GM21447 (cell line): Measurements from ENCODE around the gene TBC1D13.

ENCODE experiments used
- ATAC-seq: cut with Tn5 transposase; IDR thresholded peaks from one replicate; pipeline ENCODE4 v1.9.1; 2021; ENCODE audit not compliant: unreplicated experiment

The TBC1D13 gene

DNA sequence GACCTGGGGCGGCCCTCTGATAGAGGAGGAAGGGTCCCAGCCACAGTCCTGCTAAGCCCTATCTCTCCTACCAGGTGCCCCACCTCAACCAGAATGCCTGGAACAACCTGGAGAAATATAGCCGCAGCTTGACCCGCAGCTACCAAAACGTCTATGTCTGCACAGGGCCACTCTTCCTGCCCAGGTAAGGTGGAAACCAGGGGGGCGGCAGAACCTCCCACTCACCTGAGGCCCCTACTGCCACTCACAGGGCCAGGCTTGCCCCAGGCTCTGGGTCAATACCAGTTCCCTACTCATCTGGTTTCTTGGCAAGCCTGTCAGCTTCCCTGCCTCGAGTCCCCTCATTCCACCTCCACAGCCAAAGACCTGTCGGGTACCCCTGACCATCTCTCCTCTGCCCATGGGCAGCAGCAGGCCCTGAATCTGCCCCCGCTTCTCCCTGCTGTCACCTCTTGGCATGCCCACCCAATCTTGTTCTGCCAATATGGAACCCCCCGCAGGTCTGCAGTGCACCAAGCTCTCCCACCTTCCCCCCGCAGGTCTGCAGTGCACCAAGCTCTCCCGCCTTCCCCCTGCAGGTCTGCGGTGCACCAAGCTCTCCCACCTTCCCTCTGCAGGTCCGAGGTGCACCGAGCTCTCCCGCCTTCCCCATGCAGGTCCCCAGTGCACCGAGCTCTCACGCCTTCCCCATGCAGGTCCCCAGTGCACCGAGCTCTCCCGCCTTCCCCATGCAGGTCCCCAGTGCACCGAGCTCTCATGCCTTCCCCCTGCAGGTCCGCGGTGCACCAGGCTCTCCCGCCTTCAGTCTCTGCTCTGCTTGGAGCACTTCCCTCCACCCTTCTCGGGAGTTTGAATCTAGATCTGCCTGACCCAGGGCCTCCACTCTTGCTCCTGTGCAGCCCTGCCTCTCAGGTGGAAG lies 33.9 kb downstream of the TBC1D13 start:
- ATAC-seq, result no peak

DNA sequence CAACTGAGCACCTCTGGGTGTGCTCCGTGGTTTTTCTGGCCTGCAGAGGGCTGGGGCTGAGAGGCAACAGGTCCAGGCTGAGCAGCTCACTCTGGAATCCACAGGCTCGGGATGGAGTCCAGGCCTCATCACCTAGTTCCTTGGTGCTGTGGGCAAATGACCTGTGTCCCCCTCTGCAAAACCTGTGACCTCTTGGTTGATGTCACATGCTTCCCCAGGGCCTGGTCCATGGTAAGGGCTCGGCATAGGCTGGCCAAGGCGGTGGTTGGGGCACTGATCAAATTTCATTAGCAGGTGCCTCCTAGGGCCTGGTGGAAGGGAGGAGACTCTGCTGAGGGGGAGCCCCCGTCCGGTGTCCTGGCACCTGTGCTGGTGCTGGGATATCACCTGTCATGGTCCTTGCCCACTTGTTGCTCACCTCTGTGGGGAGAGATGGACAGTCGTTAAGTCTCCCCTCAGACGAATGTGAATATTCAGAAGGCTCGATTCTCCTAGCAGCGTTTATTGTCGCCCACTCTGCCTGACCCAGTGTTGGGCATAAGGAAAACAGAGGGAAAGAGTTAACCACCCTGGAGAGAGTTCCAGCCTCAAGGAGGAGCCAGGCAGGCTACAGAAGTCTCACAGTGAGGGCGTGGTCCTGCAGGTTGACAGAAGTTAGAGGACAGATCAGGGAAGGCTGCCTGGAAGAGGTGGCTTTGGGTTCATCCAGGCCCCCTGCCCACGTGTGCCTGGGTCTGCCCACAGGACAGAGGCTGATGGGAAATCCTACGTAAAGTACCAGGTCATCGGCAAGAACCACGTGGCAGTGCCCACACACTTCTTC lies 34.7 kb downstream of the TBC1D13 start:
- no peak for ATAC-seq

DNA sequence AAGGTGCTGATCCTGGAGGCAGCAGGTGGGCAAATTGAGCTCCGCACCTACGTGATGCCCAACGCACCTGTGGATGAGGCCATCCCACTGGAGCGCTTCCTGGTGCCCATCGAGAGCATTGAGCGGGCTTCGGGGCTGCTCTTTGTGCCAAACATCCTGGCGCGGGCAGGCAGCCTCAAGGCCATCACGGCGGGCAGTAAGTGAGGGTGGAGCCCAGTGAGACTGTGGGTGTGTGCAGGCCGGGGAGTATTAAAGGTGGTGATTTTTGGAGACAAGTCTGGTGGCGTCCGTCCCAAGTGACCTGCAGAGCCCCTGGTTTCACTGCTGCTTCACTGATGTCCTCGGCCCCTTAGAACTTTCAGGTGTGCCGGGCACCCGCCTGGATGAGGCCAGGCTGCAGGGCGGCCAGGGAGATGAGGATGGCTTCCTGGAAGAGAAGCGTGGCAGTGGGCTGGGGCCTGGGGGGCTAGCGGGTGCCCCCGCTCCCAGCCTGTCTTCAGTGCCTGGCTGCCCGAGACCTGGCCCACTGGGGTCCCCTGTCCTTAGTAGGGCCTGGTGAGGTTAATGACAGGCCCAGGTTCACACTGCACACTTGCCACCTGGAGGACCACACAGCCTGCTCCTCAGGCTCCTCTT lies 35.5 kb downstream of the TBC1D13 start:
- ATAC-seq, result no peak

DNA sequence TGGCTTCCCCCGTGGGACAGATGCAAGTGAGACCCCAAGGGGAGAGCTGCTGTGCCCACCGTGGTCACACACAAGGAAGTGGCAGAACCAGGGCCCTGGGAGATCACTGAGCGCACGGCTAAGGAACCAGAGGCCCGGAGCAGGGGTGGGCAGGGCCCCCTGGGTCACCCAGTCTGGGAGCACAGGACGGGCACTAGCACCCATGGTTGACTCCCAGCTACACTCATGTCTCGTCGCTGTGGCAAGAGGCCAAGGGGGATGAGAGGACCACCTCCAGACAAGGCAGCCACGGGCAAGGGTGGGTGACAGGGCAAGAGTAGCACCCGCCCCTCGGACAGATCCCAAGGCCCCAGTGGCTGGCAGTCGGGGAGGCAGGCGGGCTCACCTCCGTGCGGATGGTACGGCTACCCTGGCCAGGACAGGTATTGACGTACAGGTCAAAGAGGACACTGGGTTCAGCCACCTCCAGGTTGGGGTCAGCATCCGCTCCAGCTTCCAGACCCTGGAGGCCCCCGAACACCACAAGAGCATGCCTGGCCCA lies 36.4 kb downstream of the TBC1D13 start:
- no peak for ATAC-seq

DNA sequence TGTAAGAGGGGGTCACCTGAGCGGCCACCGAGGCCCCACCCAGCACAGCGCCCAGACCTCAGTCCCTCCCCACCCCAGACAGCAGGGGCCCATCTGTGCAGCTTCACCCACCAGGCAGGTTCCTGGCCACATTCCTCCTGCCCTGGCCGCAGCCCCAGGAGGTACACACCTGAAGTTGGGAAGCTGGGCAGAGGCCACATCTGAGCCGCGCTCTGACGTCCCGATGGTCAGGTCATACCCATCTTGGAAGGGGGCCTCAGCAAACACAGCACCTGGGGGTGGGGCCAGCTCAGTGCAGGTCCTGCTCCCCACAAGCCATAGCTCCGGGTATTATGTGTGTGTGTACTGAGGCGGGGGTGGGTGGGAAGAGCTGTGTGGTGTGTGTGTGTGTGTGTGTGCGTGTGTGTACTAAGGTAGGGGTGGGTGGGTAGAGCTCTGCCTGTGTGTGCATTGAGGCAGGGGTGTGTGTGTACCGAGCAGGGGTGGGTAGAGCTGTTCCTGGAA lies 36.9 kb downstream of the TBC1D13 start:
- no peak for ATAC-seq

DNA sequence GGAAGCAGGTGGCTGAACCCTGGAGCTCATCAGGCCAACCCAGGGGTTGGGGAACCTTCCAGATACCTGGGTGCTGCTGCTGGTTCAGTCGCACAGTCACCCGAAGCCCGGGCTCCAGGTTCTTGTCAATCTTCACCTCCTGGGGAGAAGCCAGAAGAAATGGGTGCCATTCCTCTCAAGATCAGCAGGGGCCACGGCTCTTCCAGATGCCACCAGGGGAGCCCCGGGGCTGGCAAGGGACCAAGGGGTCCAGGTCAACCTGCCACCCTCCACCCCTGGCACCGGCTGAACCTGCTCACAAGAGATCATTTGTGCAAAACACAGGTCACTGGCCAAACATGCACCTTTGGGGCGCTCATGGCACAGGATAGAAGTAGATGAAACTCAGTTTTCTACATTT lies 37.9 kb downstream of the TBC1D13 start:
- no peak for ATAC-seq

DNA sequence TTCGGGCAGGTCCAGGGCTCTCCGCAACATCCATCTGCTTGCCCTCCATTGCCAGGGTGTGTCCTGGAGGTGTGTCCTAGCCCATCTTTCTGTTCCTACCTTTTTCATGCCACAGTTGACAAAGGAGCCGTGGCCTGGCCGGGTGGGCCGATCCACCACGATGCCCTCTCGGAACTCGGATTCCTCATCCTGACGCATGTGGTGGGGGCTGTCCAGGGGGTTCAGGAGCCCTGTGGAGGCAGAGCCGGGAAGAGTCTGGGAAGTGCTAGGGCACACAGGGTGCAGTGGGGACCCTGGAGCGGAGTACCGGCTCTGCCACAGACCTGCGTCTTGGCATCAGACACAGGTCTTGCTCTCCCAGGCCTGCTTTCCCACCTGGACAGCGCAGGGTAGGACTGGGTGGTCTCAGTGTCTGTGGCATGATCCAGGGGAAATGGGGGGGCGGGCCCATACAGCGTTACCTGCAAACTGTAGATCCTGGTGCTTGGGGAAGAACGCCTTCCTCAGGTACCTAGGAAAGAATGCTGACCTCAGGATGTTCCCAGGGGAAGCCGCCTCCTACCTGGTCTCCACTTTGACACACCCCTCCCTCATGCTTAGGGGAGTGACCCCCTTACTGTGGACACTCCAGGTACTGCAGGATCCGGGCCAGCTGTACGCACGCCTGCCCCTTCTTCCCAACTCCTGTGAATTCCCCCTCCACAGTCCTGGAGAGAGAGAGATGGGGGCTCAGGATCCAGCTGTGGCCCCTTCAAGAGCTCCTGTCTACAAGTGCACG lies 39.1 kb downstream of the TBC1D13 start:
- ATAC-seq, result no peak

DNA sequence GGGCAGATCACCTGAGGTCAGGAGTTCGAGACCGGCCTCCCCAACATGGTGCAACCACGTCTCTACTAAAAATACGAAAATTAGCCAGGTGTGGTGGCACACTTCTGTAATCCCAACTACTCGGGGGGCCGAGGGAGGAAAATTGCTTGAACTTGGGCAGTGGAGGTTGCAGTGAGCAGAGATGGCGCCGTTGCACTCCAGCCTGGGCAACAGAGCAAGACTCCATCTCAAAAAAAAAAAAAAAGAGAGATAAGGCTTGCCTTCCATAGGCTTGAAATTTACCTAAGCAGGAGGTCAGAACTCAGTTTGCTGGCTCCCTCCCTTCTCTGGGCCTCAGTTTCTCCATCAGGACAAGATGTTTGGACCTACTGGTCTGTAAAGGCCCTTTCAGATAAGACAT lies 41.2 kb downstream of the TBC1D13 start:
- ATAC-seq, result no peak

DNA sequence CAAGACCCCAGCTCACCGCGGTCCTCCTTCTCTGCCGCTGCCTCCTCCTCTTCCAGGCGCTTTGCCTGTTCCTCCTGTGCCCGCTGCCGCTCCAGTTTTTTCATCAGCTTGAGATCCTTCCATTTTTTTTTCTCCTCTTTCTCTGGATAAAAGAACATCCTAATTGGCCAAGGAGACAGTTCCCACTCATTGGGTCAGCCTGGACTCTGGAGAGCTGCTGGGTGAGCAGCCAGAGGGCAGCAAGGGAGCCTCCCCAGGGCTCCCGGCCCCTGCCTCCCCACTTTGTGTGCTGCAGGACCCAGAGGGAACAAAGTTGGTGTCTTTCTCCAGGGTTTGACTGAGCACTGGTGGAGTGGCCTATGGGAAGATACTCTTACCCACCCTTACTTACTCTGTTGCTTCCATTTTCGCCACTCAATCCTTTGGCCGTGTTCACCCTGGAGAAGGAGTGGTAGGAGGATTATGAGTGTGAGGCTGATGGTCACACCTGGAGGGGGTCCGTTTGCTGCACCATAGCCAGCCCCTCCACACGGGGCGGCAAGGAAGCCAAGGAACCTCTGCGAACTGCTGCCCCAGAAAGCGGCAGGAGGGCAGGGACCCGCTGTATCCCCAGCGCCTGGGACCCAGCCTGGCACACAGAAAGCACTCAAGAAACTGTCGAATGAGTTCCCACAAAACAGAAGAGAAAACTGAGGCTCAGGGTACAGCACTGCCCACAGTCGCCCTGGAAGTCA lies 41.8 kb downstream of the TBC1D13 start:
- ATAC-seq, result no peak

DNA sequence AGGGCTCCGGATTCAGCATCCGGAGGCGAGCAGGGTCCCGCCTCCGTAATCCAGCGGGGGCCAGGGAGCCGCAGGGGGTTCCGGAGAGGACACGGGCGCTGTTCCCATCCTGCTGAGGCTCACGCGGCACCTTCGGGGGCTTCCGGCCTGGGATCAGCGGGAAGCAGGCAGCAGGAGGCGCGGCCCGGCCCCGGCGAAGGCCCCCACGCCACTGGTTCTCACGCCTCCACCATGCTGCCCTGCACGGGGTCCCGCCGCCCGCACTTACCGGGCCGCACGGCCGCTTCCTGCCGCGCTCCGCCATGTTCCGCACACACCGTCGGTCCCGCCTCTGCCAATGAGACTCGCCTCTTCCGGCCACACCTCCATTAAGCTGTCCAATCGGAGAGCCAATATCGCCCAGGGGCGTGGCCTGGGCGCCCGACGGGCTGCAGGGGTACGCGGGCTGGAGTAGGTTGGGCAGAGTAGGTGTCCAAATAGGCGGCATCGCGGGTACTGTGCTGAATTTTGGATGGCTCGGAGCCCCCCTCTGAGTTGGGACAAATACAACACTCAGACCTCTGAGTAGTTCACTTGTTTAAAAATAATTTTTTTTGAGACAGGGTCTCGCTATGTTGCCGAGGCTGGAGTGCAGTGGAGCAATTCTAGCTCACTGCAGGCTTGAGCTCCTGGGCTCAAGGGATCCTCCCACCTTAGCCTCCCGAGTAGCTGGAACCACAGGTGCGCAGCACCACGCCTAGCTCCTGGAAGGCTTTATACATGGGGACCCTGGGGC lies 42.6 kb downstream of the TBC1D13 start, which contains the start of gene SPOUT1:
SPOUT1 (minus strand) TSS at position 318 of the 775 bp plus-strand sequence; CDS start at position 304, 14 bp downstream.
- ATAC-seq, result peak; percentile 98

DNA sequence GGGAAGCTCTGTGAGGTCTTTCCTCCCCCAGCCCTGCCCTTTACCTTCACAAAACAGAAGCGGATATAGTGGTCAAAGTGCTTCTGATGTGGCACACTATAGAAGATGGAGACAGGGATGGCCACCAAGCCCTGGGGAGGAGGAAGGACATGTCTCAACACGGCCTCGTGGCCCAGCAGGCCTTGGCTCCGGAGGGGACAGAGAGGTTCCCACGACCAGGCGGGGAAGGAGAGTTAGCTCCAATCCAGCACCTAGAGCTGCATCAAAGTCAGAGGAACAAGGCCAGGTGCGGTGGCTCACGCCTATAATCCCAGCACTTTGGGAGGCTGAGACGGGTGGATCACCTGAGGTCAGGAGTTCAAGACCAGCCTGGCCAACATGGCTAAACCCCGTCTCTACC lies 46.6 kb downstream of the TBC1D13 start:
- ATAC-seq, result no peak

DNA sequence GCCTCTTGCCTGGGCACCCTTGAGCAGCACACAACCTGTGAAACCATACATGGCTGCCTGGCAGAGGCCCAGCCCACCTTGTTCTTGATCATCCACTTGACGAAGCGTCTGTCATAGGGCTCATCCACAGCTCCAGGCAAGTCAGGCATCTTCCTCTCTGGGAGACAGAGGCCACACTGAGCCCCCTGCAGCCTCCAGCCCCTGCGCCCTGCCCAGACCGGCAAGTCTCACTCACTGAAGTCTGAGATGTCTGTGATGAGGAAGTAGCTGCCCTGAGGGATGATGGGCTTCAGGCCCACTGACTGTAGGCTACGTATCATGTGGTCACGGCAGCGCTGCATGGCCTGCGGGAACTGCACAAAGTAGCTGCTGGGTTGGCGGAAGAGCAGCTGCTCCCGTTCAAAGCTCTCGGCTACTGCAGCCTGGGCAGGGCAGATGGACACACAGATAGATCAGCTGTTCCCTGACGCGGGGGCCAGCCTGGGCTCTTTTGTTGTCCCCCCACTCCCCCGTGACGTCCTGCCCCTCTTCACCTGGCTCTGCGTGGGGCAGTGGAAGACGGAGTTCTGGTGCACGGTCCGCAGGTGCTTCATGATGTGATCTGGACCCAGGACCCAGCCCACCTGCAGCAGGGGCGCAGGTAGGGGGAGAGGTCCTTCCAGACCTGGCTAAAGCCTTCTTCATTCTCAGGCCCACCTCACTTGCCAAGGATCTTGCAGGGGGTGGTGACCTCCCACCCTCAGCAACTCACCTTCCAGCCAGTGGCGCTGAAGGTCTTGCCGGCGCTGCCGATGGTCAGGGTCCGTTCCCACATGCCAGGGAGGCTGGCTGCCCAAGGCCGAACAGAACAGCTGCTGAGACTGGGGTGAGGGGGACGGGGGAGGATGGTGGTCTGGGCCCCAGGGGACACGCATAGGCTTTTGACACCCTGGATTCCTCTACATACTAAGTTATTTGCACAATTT lies 48.5 kb downstream of the TBC1D13 start:
- no peak for ATAC-seq

DNA sequence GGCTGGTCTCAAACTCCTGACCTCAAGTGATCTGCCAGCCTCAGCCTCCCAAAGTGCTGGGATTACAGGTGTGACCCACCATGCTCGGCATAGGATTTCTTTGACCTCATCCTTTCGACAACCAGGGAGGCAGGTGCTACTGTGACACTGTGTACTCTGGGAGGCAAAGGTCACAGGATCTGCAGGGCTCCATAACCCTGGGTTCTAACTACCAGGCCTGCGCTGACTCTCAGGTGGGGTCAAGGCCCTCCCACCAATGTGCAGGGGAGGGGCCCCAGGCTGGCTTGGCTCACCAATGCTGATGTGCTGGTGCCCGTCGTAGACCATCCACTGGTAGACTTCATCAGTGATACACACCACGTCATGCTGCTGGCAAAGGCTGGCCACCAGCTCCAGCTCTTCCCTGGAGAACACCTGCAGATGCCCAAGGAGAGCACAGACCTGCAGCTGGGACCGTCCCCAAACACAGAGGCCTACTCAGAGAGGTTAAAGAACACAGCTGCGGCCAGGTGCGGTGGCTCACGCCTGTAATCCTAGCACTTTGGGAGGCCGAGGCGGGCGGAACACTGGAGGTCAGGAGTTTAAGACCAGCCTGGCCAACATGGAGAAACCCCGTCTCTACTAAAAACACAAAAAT lies 49.6 kb downstream of the TBC1D13 start:
- ATAC-seq, result no peak

DNA sequence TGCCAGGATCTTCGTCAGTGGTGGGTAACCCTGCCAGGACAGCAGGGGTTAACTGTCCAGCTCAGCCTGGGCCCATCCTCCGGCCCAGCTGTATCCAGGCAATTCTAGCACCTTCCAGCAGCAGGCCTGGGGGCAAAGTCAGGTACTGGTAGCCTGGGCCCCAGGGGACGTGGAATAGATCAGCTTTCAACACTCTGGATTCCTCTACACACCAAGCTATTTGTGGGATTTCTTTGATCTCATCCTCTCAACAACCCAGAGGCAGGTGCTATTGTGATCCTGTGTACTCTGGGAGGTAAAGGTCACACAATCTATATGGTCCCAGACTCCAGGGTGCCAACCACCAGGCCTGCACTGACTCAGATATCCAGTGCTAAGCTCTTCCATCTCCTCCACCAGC lies 51.3 kb downstream of the TBC1D13 start:
- no peak for ATAC-seq

DNA sequence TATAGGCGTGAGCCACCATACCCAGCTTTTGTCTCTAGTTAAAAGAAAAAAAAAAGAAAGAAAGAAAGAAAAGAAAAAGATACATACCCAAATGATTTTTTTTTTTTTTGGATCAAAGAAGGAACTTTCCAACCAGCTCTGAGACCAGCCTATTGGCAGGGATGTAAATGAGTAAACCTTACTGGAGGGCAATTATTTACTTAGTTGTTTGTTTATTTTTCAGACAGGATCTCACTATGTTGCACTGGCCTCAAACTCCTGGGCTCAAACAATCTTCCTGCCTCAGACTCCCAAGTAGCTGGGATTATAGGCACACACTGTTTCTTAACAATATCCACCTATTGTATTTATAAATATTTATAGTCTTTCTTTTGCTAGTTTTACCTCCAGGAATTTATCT lies 53.5 kb downstream of the TBC1D13 start:
- ATAC-seq, result no peak

DNA sequence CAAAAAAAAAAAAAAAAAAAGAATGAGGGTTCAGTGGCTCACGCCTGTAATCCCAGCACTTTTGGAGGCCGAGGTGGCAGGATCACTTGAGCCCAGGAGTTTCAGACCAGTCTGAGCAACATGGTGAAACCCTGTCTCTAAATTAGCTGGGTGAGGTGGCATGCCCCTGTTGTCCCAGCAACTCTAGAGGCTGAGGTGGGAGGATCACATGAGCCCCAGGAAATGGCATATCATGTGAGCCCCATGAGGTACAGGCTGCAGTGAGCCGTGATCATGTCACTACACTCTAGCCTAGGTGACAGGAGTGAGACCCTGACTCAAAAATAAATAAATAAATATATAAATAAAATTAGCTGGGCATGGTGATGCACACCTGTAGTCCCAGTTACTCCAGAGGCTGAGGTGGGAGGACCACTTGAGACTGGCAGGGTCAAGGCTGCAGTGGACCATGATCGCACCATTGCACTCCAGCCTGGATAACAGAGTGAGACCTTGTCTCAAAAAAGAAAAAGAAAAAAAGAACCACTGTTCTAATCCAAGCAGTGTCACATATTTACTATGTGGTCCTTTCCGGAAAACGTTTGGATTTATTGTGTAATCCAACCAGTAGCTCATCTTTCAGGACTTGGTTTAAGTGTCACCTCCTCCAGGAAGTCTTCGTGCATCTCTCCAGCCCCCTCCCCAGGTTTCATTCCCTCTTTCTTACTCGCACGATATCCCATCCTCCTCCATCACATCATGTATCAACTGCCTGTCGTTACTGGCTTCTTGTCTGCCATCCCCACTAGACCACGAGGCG lies 54.8 kb downstream of the TBC1D13 start:
- ATAC-seq, result no peak
